ENCODE measurements around the gene CHRM2. TPM values are rescaled to one million over a fixed set of nuclear protein-coding genes. Genes with fewer than 3 reads are reported as not detected.

CHRM2 gene
- polyA plus RNA-seq, 1 donor from 2014 or later, result 0.05 TPM

DNA sequence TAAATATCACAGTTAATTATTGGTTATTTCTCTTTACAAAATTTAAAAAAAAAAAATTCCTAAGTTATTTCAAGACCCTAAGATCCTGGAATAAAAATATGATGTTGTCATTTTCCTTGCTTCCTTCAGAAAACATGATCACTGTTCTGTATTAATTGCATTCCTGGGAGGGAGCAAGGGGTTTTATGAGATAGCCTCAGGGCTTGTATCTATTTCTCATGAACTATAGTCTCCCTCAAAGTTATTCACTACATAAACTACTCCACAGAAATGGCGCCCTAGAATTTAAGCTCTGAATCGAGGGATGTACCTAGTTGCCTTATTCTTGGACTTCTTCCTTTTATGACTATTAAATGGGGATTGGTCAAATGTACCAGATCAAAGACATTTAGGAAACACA is 170.3 kb downstream of the CHRM2 start:
- Histone ChIP-seq H3K9me2 (ENCODE audit: insufficient read depth, low read length) (no peaks in the 10 kb centered on the region), H3K79me2 (replicated peaks; ENCODE audit: insufficient read depth, low read length) (no peaks in the 10 kb centered on the region), H3K9me3 (ENCODE audit: low read length) (no peaks in the 10 kb centered on the region), H3K4me3 (ENCODE audit: low read length) (no peak overlapping the region), H3K27ac (ENCODE audit: low read length) (no peak overlapping the region), H3K27me3 (ENCODE audit: insufficient read depth, low read depth, low read length) (no peaks in the 10 kb centered on the region), H2AFZ (ENCODE audit: low read depth, low read length) (no peak overlapping the region), H3F3A (ENCODE audit: insufficient read depth, low read length, poor library complexity, severe bottlenecking) (no peaks in the 10 kb centered on the region), H3K4me2 (ENCODE audit: low read length) (no peak overlapping the region), H3K9ac (ENCODE audit: low read length) (no peak overlapping the region), H4K20me1 (ENCODE audit: insufficient read depth) (no peaks in the 10 kb centered on the region), H3K36me3 (ENCODE audit: insufficient read depth, low read length) (no peaks in the 10 kb centered on the region)
- TF ChIP-seq RAD21 (conservative IDR thresholded peaks at IDR 0.05) (no peak), EP300 (conservative IDR thresholded peaks at IDR 0.05; ENCODE audit: poor library complexity, severe bottlenecking) (no peak), EZH2 (IDR thresholded peaks at IDR 0.05; ENCODE audit: borderline replicate concordance, insufficient read depth, low read length, poor library complexity, severe bottlenecking) (no peak), SMC3 (conservative IDR thresholded peaks at IDR 0.05; ENCODE audit: poor library complexity) (no peak)

DNA sequence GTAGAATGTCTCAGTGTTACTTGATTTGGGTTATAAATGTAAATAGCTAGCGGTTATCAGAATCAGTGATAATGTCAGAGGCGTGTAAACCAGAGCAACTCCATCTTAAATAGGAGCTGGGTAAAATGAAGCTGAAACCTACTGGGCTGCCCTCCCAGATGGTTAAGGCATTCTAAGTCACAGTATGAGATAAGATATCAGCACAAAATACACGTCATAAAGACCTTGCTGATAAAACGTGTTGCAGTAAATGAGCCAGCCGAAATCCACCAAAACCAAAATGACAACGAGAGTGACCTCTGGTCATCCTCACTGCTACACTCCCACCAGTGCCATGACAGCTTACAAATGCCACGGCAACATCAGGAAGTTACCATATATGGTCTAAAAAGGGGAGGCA is 172.3 kb downstream of the CHRM2 start:
- no peaks in the 10 kb centered on the region for H3F3A ChIP-seq (ENCODE audit: insufficient read depth, low read length, poor library complexity, severe bottlenecking)
- no peak for TF ChIP-seq RAD21 (conservative IDR thresholded peaks at IDR 0.05)
- no peak for TF ChIP-seq TAF1 (IDR thresholded peaks at IDR 0.05; ENCODE audit: low read depth)
- TF ChIP-seq, protein P1, sequence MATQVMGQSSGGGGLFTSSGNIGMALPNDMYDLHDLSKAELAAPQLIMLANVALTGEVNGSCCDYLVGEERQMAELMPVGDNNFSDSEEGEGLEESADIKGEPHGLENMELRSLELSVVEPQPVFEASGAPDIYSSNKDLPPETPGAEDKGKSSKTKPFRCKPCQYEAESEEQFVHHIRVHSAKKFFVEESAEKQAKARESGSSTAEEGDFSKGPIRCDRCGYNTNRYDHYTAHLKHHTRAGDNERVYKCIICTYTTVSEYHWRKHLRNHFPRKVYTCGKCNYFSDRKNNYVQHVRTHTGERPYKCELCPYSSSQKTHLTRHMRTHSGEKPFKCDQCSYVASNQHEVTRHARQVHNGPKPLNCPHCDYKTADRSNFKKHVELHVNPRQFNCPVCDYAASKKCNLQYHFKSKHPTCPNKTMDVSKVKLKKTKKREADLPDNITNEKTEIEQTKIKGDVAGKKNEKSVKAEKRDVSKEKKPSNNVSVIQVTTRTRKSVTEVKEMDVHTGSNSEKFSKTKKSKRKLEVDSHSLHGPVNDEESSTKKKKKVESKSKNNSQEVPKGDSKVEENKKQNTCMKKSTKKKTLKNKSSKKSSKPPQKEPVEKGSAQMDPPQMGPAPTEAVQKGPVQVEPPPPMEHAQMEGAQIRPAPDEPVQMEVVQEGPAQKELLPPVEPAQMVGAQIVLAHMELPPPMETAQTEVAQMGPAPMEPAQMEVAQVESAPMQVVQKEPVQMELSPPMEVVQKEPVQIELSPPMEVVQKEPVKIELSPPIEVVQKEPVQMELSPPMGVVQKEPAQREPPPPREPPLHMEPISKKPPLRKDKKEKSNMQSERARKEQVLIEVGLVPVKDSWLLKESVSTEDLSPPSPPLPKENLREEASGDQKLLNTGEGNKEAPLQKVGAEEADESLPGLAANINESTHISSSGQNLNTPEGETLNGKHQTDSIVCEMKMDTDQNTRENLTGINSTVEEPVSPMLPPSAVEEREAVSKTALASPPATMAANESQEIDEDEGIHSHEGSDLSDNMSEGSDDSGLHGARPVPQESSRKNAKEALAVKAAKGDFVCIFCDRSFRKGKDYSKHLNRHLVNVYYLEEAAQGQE (IDR thresholded peaks at IDR 0.05; ENCODE audit: borderline replicate concordance), result no peak
- no peak for TF ChIP-seq POLR2AphosphoS5 (IDR thresholded peaks at IDR 0.05)
- TF ChIP-seq, protein P2, sequence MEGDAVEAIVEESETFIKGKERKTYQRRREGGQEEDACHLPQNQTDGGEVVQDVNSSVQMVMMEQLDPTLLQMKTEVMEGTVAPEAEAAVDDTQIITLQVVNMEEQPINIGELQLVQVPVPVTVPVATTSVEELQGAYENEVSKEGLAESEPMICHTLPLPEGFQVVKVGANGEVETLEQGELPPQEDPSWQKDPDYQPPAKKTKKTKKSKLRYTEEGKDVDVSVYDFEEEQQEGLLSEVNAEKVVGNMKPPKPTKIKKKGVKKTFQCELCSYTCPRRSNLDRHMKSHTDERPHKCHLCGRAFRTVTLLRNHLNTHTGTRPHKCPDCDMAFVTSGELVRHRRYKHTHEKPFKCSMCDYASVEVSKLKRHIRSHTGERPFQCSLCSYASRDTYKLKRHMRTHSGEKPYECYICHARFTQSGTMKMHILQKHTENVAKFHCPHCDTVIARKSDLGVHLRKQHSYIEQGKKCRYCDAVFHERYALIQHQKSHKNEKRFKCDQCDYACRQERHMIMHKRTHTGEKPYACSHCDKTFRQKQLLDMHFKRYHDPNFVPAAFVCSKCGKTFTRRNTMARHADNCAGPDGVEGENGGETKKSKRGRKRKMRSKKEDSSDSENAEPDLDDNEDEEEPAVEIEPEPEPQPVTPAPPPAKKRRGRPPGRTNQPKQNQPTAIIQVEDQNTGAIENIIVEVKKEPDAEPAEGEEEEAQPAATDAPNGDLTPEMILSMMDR (IDR thresholded peaks at IDR 0.05; ENCODE audit: poor library complexity, severe bottlenecking), result no peak
- TF ChIP-seq EZH2 (IDR thresholded peaks at IDR 0.05; ENCODE audit: borderline replicate concordance, insufficient read depth, low read length, poor library complexity, severe bottlenecking), result no peak
- no peak overlapping the region for H3K27ac ChIP-seq (ENCODE audit: low read length)
- no peak overlapping the region for H2AFZ ChIP-seq (ENCODE audit: low read depth, low read length)
- H3K4me3 ChIP-seq (ENCODE audit: low read length), result no peak overlapping the region
- H3K36me3 ChIP-seq (ENCODE audit: insufficient read depth, low read length), result no peaks in the 10 kb centered on the region
- no peaks in the 10 kb centered on the region for H3K9me3 ChIP-seq (ENCODE audit: low read length)
- no peak overlapping the region for H3K9ac ChIP-seq (ENCODE audit: low read length)
- H3K4me2 ChIP-seq (ENCODE audit: low read length), result no peak overlapping the region
- H4K20me1 ChIP-seq (ENCODE audit: insufficient read depth), result no peaks in the 10 kb centered on the region
- H3K79me2 ChIP-seq (replicated peaks; ENCODE audit: insufficient read depth, low read length), result no peaks in the 10 kb centered on the region
- H3K27me3 ChIP-seq (ENCODE audit: insufficient read depth, low read depth, low read length), result no peaks in the 10 kb centered on the region
- no peaks in the 10 kb centered on the region for H3K9me2 ChIP-seq (ENCODE audit: insufficient read depth, low read length)

DNA sequence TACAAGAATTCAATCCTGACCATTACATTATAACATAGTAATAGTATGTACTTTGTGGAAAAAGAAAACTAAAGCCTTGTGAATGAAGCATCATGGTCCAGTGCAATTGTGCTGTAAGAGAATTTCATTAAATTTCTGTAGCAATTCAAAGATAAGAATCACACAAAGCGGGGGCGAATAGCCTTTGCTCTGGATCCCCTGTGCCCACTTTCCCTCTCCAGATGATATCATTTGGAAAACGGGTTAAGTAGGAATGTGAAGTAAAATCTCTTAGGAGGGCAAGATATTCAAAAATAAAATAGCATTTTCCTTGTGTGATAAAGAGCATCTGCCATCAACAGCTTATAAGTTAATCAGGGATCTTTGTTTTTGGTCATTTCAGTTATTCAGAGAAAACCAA is 177.1 kb downstream of the CHRM2 start:
- H4K20me1 ChIP-seq (ENCODE audit: insufficient read depth), result no peaks in the 10 kb centered on the region

More for the DNA sequence above, 177.1 kb downstream of the CHRM2 start:
- no peaks in the 10 kb centered on the region for H3F3A ChIP-seq (ENCODE audit: insufficient read depth, low read length, poor library complexity, severe bottlenecking)
- H3K9ac ChIP-seq (ENCODE audit: low read length), result no peak overlapping the region
- TF ChIP-seq POLR2AphosphoS5 (IDR thresholded peaks at IDR 0.05), result no peak
- TF ChIP-seq, protein P1 (IDR thresholded peaks at IDR 0.05; ENCODE audit: borderline replicate concordance), result no peak
- no peak for TF ChIP-seq SMC3 (conservative IDR thresholded peaks at IDR 0.05; ENCODE audit: poor library complexity)
- TF ChIP-seq MXI1 (conservative IDR thresholded peaks at IDR 0.05; ENCODE audit: poor library complexity, severe bottlenecking), result no peak
- TF ChIP-seq, protein P2 (IDR thresholded peaks at IDR 0.05; ENCODE audit: poor library complexity, severe bottlenecking), result no peak
- TF ChIP-seq EP300 (conservative IDR thresholded peaks at IDR 0.05; ENCODE audit: poor library complexity, severe bottlenecking), result no peak
- no peak for TF ChIP-seq EZH2 (IDR thresholded peaks at IDR 0.05; ENCODE audit: borderline replicate concordance, insufficient read depth, low read length, poor library complexity, severe bottlenecking)
- no peak for TF ChIP-seq TAF1 (IDR thresholded peaks at IDR 0.05; ENCODE audit: low read depth)
- no peak for TF ChIP-seq RAD21 (conservative IDR thresholded peaks at IDR 0.05)
- no peaks in the 10 kb centered on the region for H3K36me3 ChIP-seq (ENCODE audit: insufficient read depth, low read length)
- H3K4me3 ChIP-seq (ENCODE audit: low read length), result no peak overlapping the region
- no peaks in the 10 kb centered on the region for H3K9me3 ChIP-seq (ENCODE audit: low read length)
- H3K27me3 ChIP-seq (ENCODE audit: insufficient read depth, low read depth, low read length), result no peaks in the 10 kb centered on the region
- no peak overlapping the region for H3K4me2 ChIP-seq (ENCODE audit: low read length)
- H3K9me2 ChIP-seq (ENCODE audit: insufficient read depth, low read length), result no peaks in the 10 kb centered on the region
- H2AFZ ChIP-seq (ENCODE audit: low read depth, low read length), result no peak overlapping the region
- H3K27ac ChIP-seq (ENCODE audit: low read length), result no peak overlapping the region
- no peaks in the 10 kb centered on the region for H3K79me2 ChIP-seq (replicated peaks; ENCODE audit: insufficient read depth, low read length)

Measured in neural cell (in vitro differentiated cells).